ENCODE results near the gene MAP2.

DNA sequence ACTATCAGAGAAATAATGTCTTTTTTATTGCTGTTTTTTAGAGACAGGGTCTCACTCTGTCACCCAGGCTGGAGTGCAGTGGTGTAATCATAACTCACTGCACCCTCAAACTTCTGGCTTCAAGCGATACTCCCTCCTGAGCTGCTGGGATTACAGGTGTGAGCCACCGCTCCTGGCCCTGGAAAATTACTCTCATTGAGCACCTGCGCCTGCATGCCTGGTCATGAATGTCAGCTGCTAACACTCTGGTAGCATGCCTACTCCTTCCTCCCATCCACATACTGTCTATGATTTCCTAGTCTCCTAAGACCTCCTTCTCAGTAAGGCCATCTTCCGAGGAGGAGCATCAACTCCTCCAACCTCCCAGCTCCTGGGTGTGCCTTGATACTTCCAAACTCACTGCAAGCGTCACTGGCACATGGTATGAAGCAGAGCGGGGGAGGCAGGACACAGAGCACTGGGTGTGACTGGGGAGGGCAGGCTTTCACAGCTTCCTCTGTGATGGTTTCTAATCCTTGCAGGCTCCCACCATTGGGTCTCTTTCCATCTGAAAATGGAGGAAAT, 1.6 kb upstream of the MAP2 start:
- TF ChIP-seq, protein P1, sequence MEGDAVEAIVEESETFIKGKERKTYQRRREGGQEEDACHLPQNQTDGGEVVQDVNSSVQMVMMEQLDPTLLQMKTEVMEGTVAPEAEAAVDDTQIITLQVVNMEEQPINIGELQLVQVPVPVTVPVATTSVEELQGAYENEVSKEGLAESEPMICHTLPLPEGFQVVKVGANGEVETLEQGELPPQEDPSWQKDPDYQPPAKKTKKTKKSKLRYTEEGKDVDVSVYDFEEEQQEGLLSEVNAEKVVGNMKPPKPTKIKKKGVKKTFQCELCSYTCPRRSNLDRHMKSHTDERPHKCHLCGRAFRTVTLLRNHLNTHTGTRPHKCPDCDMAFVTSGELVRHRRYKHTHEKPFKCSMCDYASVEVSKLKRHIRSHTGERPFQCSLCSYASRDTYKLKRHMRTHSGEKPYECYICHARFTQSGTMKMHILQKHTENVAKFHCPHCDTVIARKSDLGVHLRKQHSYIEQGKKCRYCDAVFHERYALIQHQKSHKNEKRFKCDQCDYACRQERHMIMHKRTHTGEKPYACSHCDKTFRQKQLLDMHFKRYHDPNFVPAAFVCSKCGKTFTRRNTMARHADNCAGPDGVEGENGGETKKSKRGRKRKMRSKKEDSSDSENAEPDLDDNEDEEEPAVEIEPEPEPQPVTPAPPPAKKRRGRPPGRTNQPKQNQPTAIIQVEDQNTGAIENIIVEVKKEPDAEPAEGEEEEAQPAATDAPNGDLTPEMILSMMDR (IDR thresholded peaks at IDR 0.05), result no peak
- TF ChIP-seq EZH2 (IDR thresholded peaks at IDR 0.05; ENCODE audit: borderline replicate concordance, insufficient read depth, low read depth, low read length, poor library complexity, severe bottlenecking), result no peak

Measured in B cell (primary cell).